ENCODE data around the gene DKK1.

GRCh38 chr10:52353205-52353604, 39.1 kb downstream of the DKK1 start:
- TF ChIP-seq CTCF (IDR thresholded peaks at IDR 0.05) = no peak
- no peak for TF ChIP-seq POLR2A (IDR thresholded peaks at IDR 0.05)
- no peak for TF ChIP-seq EP300 (IDR thresholded peaks at IDR 0.05)

All from tibial nerve (tissue), 4 donors.